ENCODE measurements around the gene EIF3A.
"Not testable (repeated sequence)": the region's sequence is repeated elsewhere in the genome, so short reads cannot be mapped to it uniquely, and the experiment has no call there.

EIF3A gene

GRCh38 chr10:119103241-119103902, 22.8 kb upstream of the EIF3A start:
- no peak for DNase-seq
- intact Hi-C loops (cut with DNase I) = loop anchor here (5.0 to 10.0 kb wide), 2 partner anchors 349 to 624 kb away; partner anchors contain the start of genes CACUL1 and INPP5F

- intact Hi-C loops (cut with DNase I) = loop anchor here (5.0 to 10.0 kb wide), 2 partner anchors 347 to 626 kb away; partner anchors contain the start of genes CACUL1 and INPP5F
Observed at GRCh38 chr10:119101366-119102098, 20.9 kb upstream of the EIF3A start.

GRCh38 chr10:119100434-119101238, 20.0 kb upstream of the EIF3A start:
- intact Hi-C loops (cut with DNase I) = loop anchor here (5.0 to 10.0 kb wide), 2 partner anchors 346 to 627 kb away; partner anchors contain the start of genes CACUL1 and INPP5F
- DNase-seq = no peak

More at GRCh38 chr10:119101366-119102098, 20.9 kb upstream of the EIF3A start:
- DNase-seq = no peak

GRCh38 chr10:119098576-119098975, 18.0 kb upstream of the EIF3A start:
- DNase-seq = no peak
- intact Hi-C loops (cut with DNase I) = no loop called here

- DNase-seq; intact Hi-C loops (cut with DNase I): not testable (repeated sequence)
Observed at GRCh38 chr10:119096641-119097415, 16.2 kb upstream of the EIF3A start.

- no peak for DNase-seq
- intact Hi-C loops (cut with DNase I) = no loop called here
Observed at GRCh38 chr10:119095640-119096039, 15.0 kb upstream of the EIF3A start.

GRCh38 chr10:119090968-119091367, 10.4 kb upstream of the EIF3A start:
- DNase-seq = no peak
- intact Hi-C loops (cut with DNase I) = no loop called here

- intact Hi-C loops (cut with DNase I) = no loop called here
- no peak for DNase-seq
Observed at GRCh38 chr10:119090026-119090795, 9.6 kb upstream of the EIF3A start.

- intact Hi-C loops (cut with DNase I) = no loop called here
- DNase-seq = peak in 1 of 10 donors; percentile 52
Observed at GRCh38 chr10:119087271-119087882, 6.8 kb upstream of the EIF3A start.

GRCh38 chr10:119084896-119085295, 4.3 kb upstream of the EIF3A start:
- DNase-seq = peak in 1 of 10 donors; percentile 24

GRCh38 chr10:119079599-119080520, 757 bp downstream of the EIF3A start:
- intact Hi-C loops (cut with DNase I) = loop anchor here (2.0 to 5.0 kb wide), 2 partner anchors 25 to 48 kb away; partner anchors contain the start of gene DENND10
- DNase-seq = peak in 9 of 10 donors; percentile 36 to 92 (median 51)

More at GRCh38 chr10:119084896-119085295, 4.3 kb upstream of the EIF3A start:
- intact Hi-C loops (cut with DNase I) = no loop called here

- intact Hi-C loops (cut with DNase I) = loop anchor here (5.0 kb wide), 1 partner anchor 46 kb away; no protein-coding TSS in a partner anchor
- DNase-seq = no peak
Observed at GRCh38 chr10:119078422-119079179, 2.0 kb downstream of the EIF3A start.

GRCh38 chr10:119073584-119073983, 7.0 kb downstream of the EIF3A start:
- DNase-seq = no peak
- intact Hi-C loops (cut with DNase I) = no loop called here

- DNase-seq = no peak
- intact Hi-C loops (cut with DNase I) = no loop called here
Observed at GRCh38 chr10:119070395-119071165, 10.0 kb downstream of the EIF3A start.

GRCh38 chr10:119061926-119062325, 18.7 kb downstream of the EIF3A start:
- no peak for DNase-seq
- intact Hi-C loops (cut with DNase I) = no loop called here

- intact Hi-C loops (cut with DNase I) = no loop called here
- no peak for DNase-seq
Observed at GRCh38 chr10:119061352-119061751, 19.3 kb downstream of the EIF3A start.
